H9 (cell line): Measurements from ENCODE around the gene CACNA1I. TPM values are rescaled to one million over a fixed set of nuclear protein-coding genes. Genes with fewer than 3 reads are reported as not detected.
A peak's percentile ranks its signal among the peaks of the same experiment; 100 is the strongest.

Source experiments
- DNase-seq: peaks from one replicate; pipeline ENCODE4 v3.0.0-alpha.2; 2017
- H2AFZ ChIP-seq: one replicate; pipeline ENCODE4 v1.6.1; 2013; ENCODE audit warnings: mild to moderate bottlenecking, low read length, control low read depth, moderate library complexity
- H2AK5ac ChIP-seq: 2 replicates; pipeline ENCODE4 v1.6.1; 2013; ENCODE audit warnings: low read length, control low read depth, mixed read lengths; ENCODE audit not compliant: insufficient read length
- H2BK120ac ChIP-seq: one replicate; pipeline ENCODE4 v1.6.1; 2013; ENCODE audit warnings: low read depth, mild to moderate bottlenecking, low read length, control low read depth, inconsistent platforms; ENCODE audit not compliant: poor library complexity, severe bottlenecking
- H2BK12ac ChIP-seq: 2 replicates; pipeline ENCODE4 v1.6.1; 2013; ENCODE audit warnings: low read length, control low read depth, mixed read lengths, low read depth; ENCODE audit not compliant: insufficient read length
- H2BK15ac ChIP-seq: 2 replicates; pipeline ENCODE4 v1.6.1; 2013; ENCODE audit warnings: low read depth, low read length, control low read depth
- H2BK20ac ChIP-seq: one replicate; pipeline ENCODE4 v1.6.1; 2013; ENCODE audit warnings: low read depth, mild to moderate bottlenecking, low read length, control low read depth, inconsistent platforms; ENCODE audit not compliant: poor library complexity, severe bottlenecking
- H2BK5ac ChIP-seq: 2 replicates; pipeline ENCODE4 v1.6.1; 2013; ENCODE audit warnings: low read length, control low read depth, mixed read lengths; ENCODE audit not compliant: insufficient read length
- H3K14ac ChIP-seq: 2 replicates; pipeline ENCODE4 v1.6.1; 2013; ENCODE audit warnings: low read length, control low read depth; ENCODE audit not compliant: insufficient read depth
- H3K18ac ChIP-seq: 2 replicates; pipeline ENCODE4 v1.6.1; 2013; ENCODE audit warnings: low read depth, mild to moderate bottlenecking, mixed read lengths, low read length, control low read depth; ENCODE audit not compliant: insufficient read length
- H3K23ac ChIP-seq: 2 replicates; pipeline ENCODE4 v1.6.1; 2013; ENCODE audit warnings: low read length, control low read depth, mixed read lengths, low read depth; ENCODE audit not compliant: insufficient read length
- H3K23me2 ChIP-seq: 2 replicates; pipeline ENCODE4 v1.6.1; 2013; ENCODE audit warnings: low read depth, mild to moderate bottlenecking, mixed read lengths, low read length, control low read depth; ENCODE audit not compliant: insufficient read length, poor library complexity, severe bottlenecking
- H3K27ac ChIP-seq: 2 replicates; pipeline ENCODE4 v1.5.1; 2013; ENCODE audit warnings: low read length, control low read depth, mixed read lengths, low read depth; ENCODE audit not compliant: insufficient read length
- H3K27me3 ChIP-seq: 2 replicates; pipeline ENCODE4 v1.6.1; 2013; ENCODE audit warnings: low read length, control low read depth, inconsistent platforms; ENCODE audit not compliant: insufficient read depth
- H3K4ac ChIP-seq: 2 replicates; pipeline ENCODE4 v1.6.1; 2013; ENCODE audit warnings: low read depth, mild to moderate bottlenecking, control low read depth, inconsistent platforms, low read length, moderate library complexity
- H3K4me1 ChIP-seq: 2 replicates; pipeline ENCODE4 v1.6.1; 2013; ENCODE audit warnings: low read length, control low read depth, inconsistent platforms; ENCODE audit not compliant: insufficient read depth
- H3K4me2 ChIP-seq: 2 replicates; pipeline ENCODE4 v1.6.1; 2013; ENCODE audit warnings: low read length, control low read depth, mixed read lengths; ENCODE audit not compliant: insufficient read length, insufficient read depth
- H3K56ac ChIP-seq: 2 replicates; pipeline ENCODE4 v1.6.1; 2013; ENCODE audit warnings: low read depth, mild to moderate bottlenecking, mixed read lengths, low read length, control low read depth; ENCODE audit not compliant: insufficient read length
- H3K79me1 ChIP-seq: 2 replicates; pipeline ENCODE4 v1.6.1; 2013; ENCODE audit warnings: low read depth, mild to moderate bottlenecking, moderate library complexity, low read length, control low read depth, inconsistent platforms; ENCODE audit not compliant: insufficient read depth, poor library complexity, severe bottlenecking
- H3K79me2 ChIP-seq: 2 replicates; pipeline ENCODE4 v1.6.1; 2013; ENCODE audit warnings: low read length, control low read depth, inconsistent platforms; ENCODE audit not compliant: insufficient read depth
- H3K9ac ChIP-seq: 2 replicates; pipeline ENCODE4 v1.6.1; 2013; ENCODE audit warnings: low read length, control low read depth, mixed read lengths; ENCODE audit not compliant: insufficient read length; ENCODE audit errors: extremely low read depth
- H3K9me3 ChIP-seq: one replicate; pipeline ENCODE4 v1.6.1; 2013; ENCODE audit warnings: low read depth, low read length, inconsistent platforms; ENCODE audit not compliant: control insufficient read depth
- H3T11ph ChIP-seq: one replicate; pipeline ENCODE4 v1.6.1; 2013; ENCODE audit warnings: mild to moderate bottlenecking, low read length, control low read depth, inconsistent platforms
- H4K20me1 ChIP-seq: one replicate; pipeline ENCODE4 v1.6.1; 2013; ENCODE audit not compliant: control insufficient read depth, insufficient read length, insufficient read depth
- H4K5ac ChIP-seq: 2 replicates; pipeline ENCODE4 v1.6.1; 2013; ENCODE audit warnings: low read depth, mild to moderate bottlenecking, mixed read lengths, low read length, control low read depth; ENCODE audit not compliant: insufficient read length
- H4K8ac ChIP-seq: replicated peaks from 2 replicates; pipeline ENCODE4 v1.6.1; 2013; ENCODE audit warnings: low read length, control low read depth, mixed read lengths, low read depth; ENCODE audit not compliant: insufficient read length
- H4K91ac ChIP-seq: 2 replicates; pipeline ENCODE4 v1.6.1; 2013; ENCODE audit warnings: low read depth, mild to moderate bottlenecking, moderate library complexity, mixed read lengths, low read length, control low read depth; ENCODE audit not compliant: insufficient read length
- H3K27ac Mint-ChIP-seq, 3 experiments: 2 replicates in 2 of 3; 3 replicates in 1 of 3; pipeline ENCODE4 v1.8.0; 2020 to 2021; ENCODE audit warnings: mixed read lengths in 3 of 3, mild to moderate bottlenecking in 1 of 3, moderate library complexity in 1 of 3
- H3K27me3 Mint-ChIP-seq: 2 replicates; pipeline ENCODE4 v1.8.0; 2021; ENCODE audit warnings: low read depth, mild to moderate bottlenecking, moderate library complexity, mixed read lengths
- H3K36me3 Mint-ChIP-seq, 3 experiments: 2 replicates in 2 of 3; 3 replicates in 1 of 3; pipeline ENCODE4 v1.8.0; 2020 to 2021; ENCODE audit warnings: low read depth in 3 of 3, mixed read lengths in 3 of 3; ENCODE audit not compliant: insufficient read depth in 1 of 3
- H3K4me1 Mint-ChIP-seq, 2 experiments: 2 replicates each; pipeline ENCODE4 v1.8.0; 2020; ENCODE audit warnings: mixed read lengths in 2 of 2
- H3K4me3 Mint-ChIP-seq, 2 experiments: 2 replicates in 1 of 2; 3 replicates in 1 of 2; pipeline ENCODE4 v1.8.0; 2020 to 2021; ENCODE audit warnings: mild to moderate bottlenecking in 2 of 2, mixed read lengths in 2 of 2, moderate library complexity in 1 of 2
- H3K9me3 Mint-ChIP-seq, 2 experiments: 2 replicates in 1 of 2; 3 replicates in 1 of 2; pipeline ENCODE4 v1.8.0; 2020; ENCODE audit warnings: mild to moderate bottlenecking in 2 of 2, mixed read lengths in 2 of 2, moderate library complexity in 1 of 2
- CTCF ChIP-seq: fragments of 200-600 bp; sonication (generic); conservative IDR thresholded peaks from 3 replicates; pipeline ENCODE4 v1.8.0; 2021; ENCODE audit warnings: antibody characterized with exemption, mild to moderate bottlenecking
- WGBS: extraction: QIAGEN DNeasy Blood & Tissue Kit; methylation state at CpG from one replicate; pipeline ENCODE4 v1.1.7; 2013; ENCODE audit warnings: missing lambda C conversion rate, low lambda C conversion rate, mixed read lengths; ENCODE audit not compliant: insufficient read length; ENCODE audit errors: extremely low coverage; 5-methylcytosine and 5-hydroxymethylcytosine counted together
- total RNA-seq: library from RNA; stranded (reverse); gene quantifications from 2 replicates; pipeline ENCODE4 v1.2.1, GENCODE V29; 2021

The CACNA1I gene
- total RNA-seq, 1 experiment from 2014 or later, result 0.50 TPM

- no peak overlapping the region for H2BK15ac ChIP-seq
- Mint-ChIP-seq H3K27me3 (peaks cover 2% of the 10 kb centered on the region), H3K4me3 (peak overlapping the region in 1 of 2 experiments; percentile 41; a peak in 2 of 5 replicates), H3K36me3 (peaks cover 31 to 72% (median 61%) of the 10 kb centered on the region in 3 experiments), H3K4me1 (peaks cover 32 to 41% of the 10 kb centered on the region in 2 experiments), H3K27ac (peak overlapping the region in 1 of 3 experiments; percentile 55; a peak in 4 of 7 replicates), H3K9me3 (peaks cover 0 to 2% of the 10 kb centered on the region in 2 experiments; a peak in 3 of 5 replicates)
- H3K56ac ChIP-seq, result no peak overlapping the region
- H3K14ac ChIP-seq, result no peak overlapping the region
- H3K4me2 ChIP-seq, result no peak overlapping the region
- H2BK20ac ChIP-seq, result no peak overlapping the region
- no peak overlapping the region for H3K9ac ChIP-seq
- no peaks in the 10 kb centered on the region; the same call in 1 of the 2 replicates for H3K4me1 ChIP-seq
- no peak overlapping the region for H2BK5ac ChIP-seq
- peaks cover 8% of the 10 kb centered on the region; the same call in 1 of the 2 replicates for H3K79me2 ChIP-seq
- no peaks in the 10 kb centered on the region for H3K27me3 ChIP-seq
- whole genome bisulfite sequencing, result no CpG with 5 or more reads among the region's 10 CpGs
- no peak overlapping the region for H3T11ph ChIP-seq
- H3K9me3 ChIP-seq, result no peaks in the 10 kb centered on the region
- no peak for TF ChIP-seq CTCF
- no peak overlapping the region for H4K8ac ChIP-seq
- no peak overlapping the region for H3K18ac ChIP-seq
- no peak overlapping the region for H3K23ac ChIP-seq
- H2AK5ac ChIP-seq, result no peak overlapping the region
- H4K91ac ChIP-seq, result no peak overlapping the region
- H4K5ac ChIP-seq, result no peak overlapping the region
- no peak overlapping the region for H2BK12ac ChIP-seq
- no peak overlapping the region for H2AFZ ChIP-seq
- DNase-seq, result no peak
- no peak overlapping the region for H3K4ac ChIP-seq
- H4K20me1 ChIP-seq, result peaks cover 9% of the 10 kb centered on the region
- no peaks in the 10 kb centered on the region for H3K79me1 ChIP-seq
- peaks cover 6% of the 10 kb centered on the region for H3K23me2 ChIP-seq
- H3K27ac ChIP-seq, result no peak overlapping the region
- H2BK120ac ChIP-seq, result no peak overlapping the region
These were observed 45.5 kb upstream of the CACNA1I start for GRCh38 chr22:39524753-39525657.
